HG03432 (cell line): ENCODE data around the gene EIF4A3.
"Not testable (repeated sequence)": the region's sequence is repeated elsewhere in the genome, so short reads cannot be mapped to it uniquely, and the experiment has no call there.

Source experiments
- ATAC-seq: cut with Tn5 transposase; IDR thresholded peaks from one replicate; pipeline ENCODE4 v1.9.1; 2021; ENCODE audit warnings: mild to moderate bottlenecking, moderate library complexity; ENCODE audit not compliant: unreplicated experiment

The EIF4A3 gene

GRCh38 chr17:80173126-80173525 is 26.2 kb upstream of the EIF4A3 start:
- no peak for ATAC-seq

GRCh38 chr17:80171681-80172080 is 24.8 kb upstream of the EIF4A3 start:
- no peak for ATAC-seq

GRCh38 chr17:80169784-80170500 is 23.0 kb upstream of the EIF4A3 start, which contains the start of gene CARD14:
Gene CARD14, plus strand, starts transcription at chr17:80170030. Its CDS starts 11,409 bp downstream, at chr17:80181439.
- no peak for ATAC-seq

GRCh38 chr17:80169107-80169506 is 22.2 kb upstream of the EIF4A3 start:
- no peak for ATAC-seq

- no peak for ATAC-seq
Observed at GRCh38 chr17:80168371-80168770, 21.4 kb upstream of the EIF4A3 start.

- ATAC-seq: no peak
Observed at GRCh38 chr17:80166446-80166845, 19.5 kb upstream of the EIF4A3 start.

DNA sequence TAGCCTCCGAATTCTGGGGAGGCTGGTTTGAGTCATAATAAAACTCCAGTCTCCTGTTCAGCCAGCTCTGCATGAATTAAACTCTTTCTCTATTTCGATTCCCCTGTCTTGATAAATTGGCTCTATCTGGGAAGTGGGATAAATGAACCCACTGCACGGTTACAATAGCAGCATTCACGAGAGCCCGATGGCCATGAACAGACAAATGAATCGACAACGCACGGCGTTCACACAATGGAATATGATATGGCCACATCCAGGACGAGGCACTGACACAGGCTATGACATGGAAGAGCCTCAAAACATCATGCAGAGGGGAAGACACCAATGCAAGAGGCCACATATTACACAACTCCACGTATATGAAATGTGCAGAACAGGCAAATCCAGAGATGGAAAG is 17.3 kb upstream of the EIF4A3 start:
- no peak for ATAC-seq

DNA sequence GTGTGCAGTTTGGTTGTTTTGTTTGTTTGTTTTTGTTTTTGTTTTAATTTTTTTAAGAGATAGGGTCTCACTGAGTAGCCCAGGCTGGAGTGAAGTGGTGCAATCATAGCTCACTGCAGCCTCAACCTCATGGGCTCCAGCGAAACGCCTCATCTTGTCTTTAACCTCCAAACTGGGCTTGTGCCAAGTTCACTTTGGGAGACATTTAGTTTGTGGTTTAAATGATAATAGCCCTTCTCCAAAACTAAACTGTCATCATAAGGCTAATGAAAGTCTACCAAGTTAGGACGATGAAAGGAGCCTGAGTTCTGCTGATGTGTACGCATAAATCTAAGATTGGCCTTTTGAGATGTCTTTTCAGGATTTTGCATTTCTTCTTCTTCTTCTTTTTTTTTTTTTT is 16.4 kb upstream of the EIF4A3 start:
- no peak for ATAC-seq

DNA sequence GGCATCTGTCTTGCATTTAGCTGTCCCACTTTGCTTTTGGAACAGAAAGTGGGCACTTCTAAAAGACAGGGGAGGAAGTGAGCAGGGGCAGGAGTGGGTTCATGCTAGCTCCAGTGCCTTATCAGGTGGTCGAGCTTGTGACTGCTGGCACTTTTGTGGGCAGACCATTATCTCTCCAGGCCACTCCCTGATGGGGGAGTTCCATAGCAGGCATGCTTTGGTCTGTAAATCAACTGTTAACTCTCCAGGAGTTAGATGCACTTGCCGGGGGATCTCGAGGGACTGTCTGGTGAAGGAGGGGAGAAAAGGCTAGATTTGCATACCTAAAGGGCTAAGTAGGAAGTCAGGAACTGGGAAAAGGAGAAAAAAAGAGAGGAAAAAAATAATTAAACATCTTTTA is 13.6 kb upstream of the EIF4A3 start:
- ATAC-seq: no peak

GRCh38 chr17:80158846-80159245 is 11.9 kb upstream of the EIF4A3 start:
- no peak for ATAC-seq

- not testable (repeated sequence) for ATAC-seq
Observed at GRCh38 chr17:80155600-80155999, 8.7 kb upstream of the EIF4A3 start.

DNA sequence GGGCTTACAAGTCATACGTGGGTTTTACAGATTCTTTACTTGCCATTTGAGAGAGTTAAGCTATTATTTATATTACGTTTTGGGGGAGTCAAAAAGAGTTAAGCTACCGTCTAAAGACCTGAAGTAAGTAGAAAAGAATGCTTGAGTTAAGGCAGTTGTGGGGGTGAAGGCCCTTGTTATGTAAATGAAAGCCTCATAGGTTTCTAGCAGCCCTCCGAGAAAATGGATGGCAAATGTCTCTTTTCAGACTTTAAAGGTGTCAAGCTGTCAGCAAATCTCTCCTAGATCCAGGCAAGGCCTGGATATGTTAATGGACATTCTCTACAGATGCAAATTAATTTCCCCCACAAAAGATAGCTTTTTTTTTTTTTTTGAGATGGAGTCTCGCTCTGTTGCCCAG is 7.2 kb upstream of the EIF4A3 start:
- ATAC-seq: no peak

DNA sequence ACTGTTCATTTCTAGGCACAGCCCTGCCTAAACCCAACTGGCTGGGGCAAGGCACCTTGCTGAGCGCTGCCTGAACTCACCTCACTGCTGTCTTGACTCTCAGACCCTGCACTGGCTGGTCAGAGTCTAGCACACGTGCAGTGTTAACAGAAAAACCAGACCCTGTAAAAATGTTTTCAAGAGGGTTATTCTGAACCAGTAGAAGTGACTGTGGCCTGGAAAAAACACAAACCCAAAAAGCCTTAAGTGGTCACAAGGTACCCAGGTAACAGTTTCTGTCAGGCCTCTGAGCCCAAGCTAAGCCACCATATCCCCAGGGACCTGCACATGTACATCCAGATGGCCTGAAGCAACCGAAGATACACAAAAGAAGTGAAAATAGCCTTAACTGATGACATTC is 6.1 kb upstream of the EIF4A3 start:
- ATAC-seq: no peak

DNA sequence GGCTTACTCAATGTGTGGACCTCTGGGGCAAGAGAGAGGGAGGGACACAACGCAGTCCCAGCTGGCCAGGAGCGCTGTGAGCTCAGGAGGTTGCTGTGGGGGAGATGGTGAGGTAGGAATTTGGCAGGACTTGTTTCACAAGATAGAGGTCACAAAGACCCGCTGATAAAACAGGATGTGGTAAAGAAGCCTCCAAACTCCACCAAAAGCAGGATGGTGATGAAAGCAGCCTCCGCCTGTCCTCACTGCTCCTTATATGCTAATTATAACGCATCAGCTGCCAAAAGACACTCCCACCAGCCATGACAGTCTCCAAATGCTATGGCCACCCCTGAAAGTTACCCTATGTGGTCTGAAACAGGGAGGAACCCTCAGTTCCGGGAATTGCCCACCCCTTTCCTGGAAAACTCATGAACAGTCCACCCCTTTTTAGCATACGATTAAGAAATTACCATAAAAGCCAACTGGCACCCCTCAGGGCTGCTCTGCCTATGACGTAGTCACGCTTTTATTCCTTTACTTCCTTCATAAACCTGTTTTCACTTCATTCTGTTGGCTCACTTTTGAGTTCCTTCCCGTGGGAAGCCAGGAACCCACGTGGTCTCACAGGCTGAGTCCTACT is 5.3 kb upstream of the EIF4A3 start:
- ATAC-seq: no peak

DNA sequence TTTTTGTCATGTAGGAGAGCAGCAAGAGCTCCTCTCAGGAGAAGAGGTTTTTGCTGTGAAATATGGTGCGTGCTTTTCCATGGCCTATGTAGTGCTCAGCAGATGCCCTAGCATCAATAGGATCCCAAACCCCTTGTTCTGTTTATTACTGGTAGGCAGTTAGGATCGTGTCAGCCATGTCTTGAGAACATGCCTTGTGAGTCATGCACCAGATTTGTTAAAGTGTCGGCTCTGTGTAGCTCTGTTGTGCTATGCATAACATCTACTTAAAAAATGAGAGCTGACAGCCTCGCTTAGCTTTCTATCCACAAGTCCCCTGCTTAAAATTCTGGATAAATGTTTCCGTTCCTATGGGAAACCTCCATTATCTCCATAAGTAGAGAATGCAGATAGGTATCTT is 4.4 kb upstream of the EIF4A3 start:
- no peak for ATAC-seq

- ATAC-seq: peak; percentile 20
Observed at GRCh38 chr17:80146121-80147034, 550 bp downstream of the EIF4A3 start.

DNA sequence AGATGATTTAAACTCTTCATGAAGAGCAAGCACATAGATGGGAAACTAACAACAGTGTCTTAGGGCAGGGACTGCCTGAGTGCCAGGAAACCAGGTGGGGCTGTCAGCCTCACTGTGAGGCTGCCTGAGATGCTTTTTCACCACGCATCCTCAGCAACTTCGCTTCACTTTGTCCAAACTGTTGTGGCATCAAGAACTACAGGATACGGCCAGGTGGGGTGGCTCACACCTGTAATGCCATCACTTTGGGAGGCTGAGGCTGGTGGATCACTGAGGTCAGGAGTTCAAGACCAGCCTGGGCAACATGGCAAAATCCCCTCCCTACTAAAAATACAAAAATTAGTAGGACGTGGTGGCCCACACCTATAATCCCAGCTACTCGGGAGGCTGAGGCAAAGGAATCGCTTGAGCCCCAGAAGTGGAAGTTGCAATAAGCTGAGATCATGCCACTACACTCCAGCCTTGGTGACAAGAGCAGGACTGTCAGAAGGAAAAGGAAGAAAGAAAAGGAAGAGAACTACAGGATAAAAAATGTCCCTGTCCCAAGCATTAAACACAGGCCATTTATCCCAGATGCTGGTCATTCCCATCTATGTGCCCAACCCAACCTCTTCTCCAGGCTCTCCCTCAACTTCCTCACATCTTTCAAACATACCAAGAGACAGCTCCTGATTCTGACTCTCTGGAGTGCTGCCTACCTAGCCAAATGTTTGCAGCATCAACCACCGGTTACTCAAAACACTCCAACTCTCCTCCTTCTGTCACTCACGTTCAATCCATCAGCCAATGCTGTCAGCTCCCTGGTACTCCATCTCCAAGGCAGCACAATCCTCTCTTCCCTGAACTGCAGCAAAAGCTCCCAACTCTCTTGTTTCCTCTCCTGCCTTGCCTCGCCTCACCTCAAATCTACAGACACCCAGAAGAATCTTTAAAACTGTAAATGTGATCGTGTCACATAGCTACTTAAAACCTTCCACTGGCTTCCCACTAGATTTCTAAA is 1.6 kb downstream of the EIF4A3 start:
- ATAC-seq: no peak

DNA sequence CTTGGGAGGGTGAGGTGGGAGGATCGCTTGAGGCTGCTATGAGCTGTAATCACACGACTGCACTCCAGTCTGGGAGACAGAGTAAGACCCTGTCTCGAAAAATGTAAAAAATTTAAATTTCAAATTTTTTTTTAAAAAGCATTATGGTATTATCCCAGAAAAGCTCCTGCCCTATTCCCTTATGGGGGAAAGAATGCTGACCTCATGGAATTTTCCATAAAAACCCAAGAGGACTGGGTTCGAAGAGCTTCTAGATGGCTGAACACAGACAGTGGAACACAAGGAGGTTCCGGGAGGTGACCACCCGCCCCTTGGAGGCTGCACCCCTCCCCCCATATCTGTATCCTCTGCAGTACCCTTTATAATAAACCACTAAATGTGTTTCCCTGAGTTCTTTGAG is 4.0 kb downstream of the EIF4A3 start:
- ATAC-seq: no peak

GRCh38 chr17:80141463-80142165 is 5.3 kb downstream of the EIF4A3 start:
- ATAC-seq: no peak
